ENCODE data around the gene CLIC1. TPM values are rescaled to one million over a fixed set of nuclear protein-coding genes. Genes with fewer than 3 reads are reported as not detected.

Gene CLIC1
- total and polyA plus RNA-seq, 3 donors from 2014 or later = 35.4 to 130 (median 93.5) TPM

- Histone ChIP-seq H3K36me3 (ENCODE audit: low read depth, missing control alignments) (no peaks in the 10 kb centered on the region), H3K9me3 (no peaks in the 10 kb centered on the region), H3K4me3 (no peak within 1 kb of the TSS), H3K27ac (no peak within 1 kb of the TSS), H3K27me3 (no peaks in the 10 kb centered on the region), H3K4me1 (peaks cover 6% of the 10 kb centered on the region)
- 29 to 59% methylated on average over 26 to 46 of the region's 46 CpGs for WGBS, 2 donors
- no peak for TF ChIP-seq POLR2A (IDR thresholded peaks at IDR 0.05)
- no peak for DNase-seq
- intact Hi-C loops (cut with DNase I; ENCODE audit: low total_unique reads) = no loop called here
These were observed 12.9 kb downstream of the CLIC1 start, which contains the start of gene MPIG6B for GRCh38 chr6:31723245-31723979. TSS of gene MPIG6B (plus strand) at chr6:31723373. CDS start at chr6:31723384, 11 bp downstream.

DNA sequence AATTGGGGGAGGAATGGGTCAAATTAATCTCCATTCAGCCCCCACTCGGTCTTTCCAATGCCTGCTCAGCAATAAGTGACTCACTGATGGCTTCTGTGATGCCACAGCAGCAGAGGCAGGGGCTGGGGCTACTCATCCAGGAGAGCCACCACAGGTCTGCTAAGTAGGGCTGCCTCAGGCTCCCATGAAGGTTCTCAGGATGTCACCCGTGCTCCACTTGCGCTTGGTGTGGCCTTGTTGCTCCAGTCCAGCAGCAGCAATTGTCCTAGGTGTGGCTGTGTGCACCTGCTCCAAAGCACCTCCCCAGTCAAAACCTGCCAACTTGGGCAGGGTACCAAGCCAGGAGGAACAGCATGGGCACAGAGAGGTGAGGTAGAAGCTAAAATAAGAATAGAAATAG is 14.2 kb downstream of the CLIC1 start:
- Histone ChIP-seq H3K27ac (no peak overlapping the region), H3K9me3 (no peaks in the 10 kb centered on the region), H3K36me3 (ENCODE audit: low read depth, missing control alignments) (no peaks in the 10 kb centered on the region), H3K4me1 (no peaks in the 10 kb centered on the region), H3K27me3 (no peaks in the 10 kb centered on the region), H3K4me3 (no peak overlapping the region)
- TF ChIP-seq POLR2A (IDR thresholded peaks at IDR 0.05) = no peak
- TF ChIP-seq, protein P1, sequence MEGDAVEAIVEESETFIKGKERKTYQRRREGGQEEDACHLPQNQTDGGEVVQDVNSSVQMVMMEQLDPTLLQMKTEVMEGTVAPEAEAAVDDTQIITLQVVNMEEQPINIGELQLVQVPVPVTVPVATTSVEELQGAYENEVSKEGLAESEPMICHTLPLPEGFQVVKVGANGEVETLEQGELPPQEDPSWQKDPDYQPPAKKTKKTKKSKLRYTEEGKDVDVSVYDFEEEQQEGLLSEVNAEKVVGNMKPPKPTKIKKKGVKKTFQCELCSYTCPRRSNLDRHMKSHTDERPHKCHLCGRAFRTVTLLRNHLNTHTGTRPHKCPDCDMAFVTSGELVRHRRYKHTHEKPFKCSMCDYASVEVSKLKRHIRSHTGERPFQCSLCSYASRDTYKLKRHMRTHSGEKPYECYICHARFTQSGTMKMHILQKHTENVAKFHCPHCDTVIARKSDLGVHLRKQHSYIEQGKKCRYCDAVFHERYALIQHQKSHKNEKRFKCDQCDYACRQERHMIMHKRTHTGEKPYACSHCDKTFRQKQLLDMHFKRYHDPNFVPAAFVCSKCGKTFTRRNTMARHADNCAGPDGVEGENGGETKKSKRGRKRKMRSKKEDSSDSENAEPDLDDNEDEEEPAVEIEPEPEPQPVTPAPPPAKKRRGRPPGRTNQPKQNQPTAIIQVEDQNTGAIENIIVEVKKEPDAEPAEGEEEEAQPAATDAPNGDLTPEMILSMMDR (IDR thresholded peaks at IDR 0.05) = no peak
- no peak for DNase-seq
- 97 to 100% methylated on average over 3 of the region's 3 CpGs for WGBS, 2 donors
- intact Hi-C loops (cut with DNase I; ENCODE audit: low total_unique reads) = no loop called here

- H3K36me3 ChIP-seq (ENCODE audit: low read depth, missing control alignments) = no peaks in the 10 kb centered on the region
- H3K27me3 ChIP-seq = no peaks in the 10 kb centered on the region
- H3K4me1 ChIP-seq = no peaks in the 10 kb centered on the region
- no peaks in the 10 kb centered on the region for H3K9me3 ChIP-seq
- H3K27ac ChIP-seq = no peak within 1 kb of the TSS
- 89 to 91% methylated on average over 4 of the region's 4 CpGs for WGBS, 2 donors
- no peak for DNase-seq
- TF ChIP-seq POLR2A (IDR thresholded peaks at IDR 0.05) = no peak
- TF ChIP-seq, protein P1 (IDR thresholded peaks at IDR 0.05) = no peak
- intact Hi-C loops (cut with DNase I; ENCODE audit: low total_unique reads) = no loop called here
- no peak within 1 kb of the TSS for H3K4me3 ChIP-seq
These were observed 14.8 kb downstream of the CLIC1 start, which contains the start of gene LY6G6C for GRCh38 chr6:31721351-31722020. TSS of gene LY6G6C (minus strand) at chr6:31721746. CDS start at chr6:31721679, 67 bp downstream.

DNA sequence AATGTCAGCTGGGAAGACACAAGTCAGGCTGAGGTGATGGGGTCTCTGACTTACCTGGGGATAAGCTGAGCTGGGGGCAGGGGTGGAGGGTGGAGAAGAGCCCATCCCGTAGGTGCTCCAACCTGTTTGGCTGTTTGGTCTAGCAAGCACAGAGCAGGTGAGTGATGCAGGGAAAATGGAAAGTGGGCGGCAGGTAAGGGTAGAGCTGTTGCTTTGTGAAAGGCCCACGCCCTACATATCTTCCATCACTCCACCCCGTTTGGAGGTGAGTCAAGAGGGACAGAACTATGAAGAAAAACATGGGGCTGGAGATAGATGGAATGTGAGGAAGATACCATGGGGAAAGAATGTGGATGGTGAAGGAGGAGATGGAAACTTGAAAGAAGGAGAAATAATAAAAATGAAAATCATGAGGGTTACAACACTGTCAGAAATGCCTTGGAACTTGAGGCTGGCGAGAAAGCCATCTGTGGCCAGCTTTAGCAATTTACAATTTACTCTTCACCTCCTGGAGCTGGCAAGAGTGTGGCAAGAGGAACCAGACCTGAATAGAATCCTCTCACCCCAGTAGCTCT is 16.0 kb downstream of the CLIC1 start:
- TF ChIP-seq, protein P1 (IDR thresholded peaks at IDR 0.05) = no peak
- TF ChIP-seq POLR2A (IDR thresholded peaks at IDR 0.05) = no peak
- H3K27me3 ChIP-seq = no peaks in the 10 kb centered on the region
- no peak for DNase-seq
- 85 to 93% methylated on average over 5 of the region's 5 CpGs for WGBS, 2 donors
- peaks cover 3% of the 10 kb centered on the region for H3K4me1 ChIP-seq
- no peak overlapping the region for H3K27ac ChIP-seq
- H3K4me3 ChIP-seq = no peak overlapping the region
- no peaks in the 10 kb centered on the region for H3K36me3 ChIP-seq (ENCODE audit: low read depth, missing control alignments)
- no peaks in the 10 kb centered on the region for H3K9me3 ChIP-seq
- intact Hi-C loops (cut with DNase I; ENCODE audit: low total_unique reads) = no loop called here

DNA sequence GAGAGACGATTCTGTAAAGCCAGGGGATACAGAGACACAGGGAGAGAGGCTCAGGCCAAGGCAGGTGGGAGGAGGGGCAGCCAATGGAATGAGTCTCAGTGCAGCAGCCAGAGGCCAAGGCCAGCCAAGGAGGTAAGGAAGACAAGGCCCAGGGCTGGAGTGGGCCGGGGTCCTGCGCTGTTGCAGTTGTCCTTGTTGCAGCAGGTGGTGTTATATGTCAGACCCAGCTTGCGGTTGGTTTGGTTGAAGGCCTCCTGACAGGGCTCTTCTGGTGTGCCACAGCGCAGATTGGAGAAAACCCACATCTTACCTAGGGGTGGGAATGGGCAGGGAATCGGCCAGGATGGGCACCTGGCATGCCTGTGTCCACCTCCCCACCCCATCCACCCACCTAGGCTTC is 17.3 kb downstream of the CLIC1 start:
- WGBS, 2 donors = 77 to 86% methylated on average over 6 of the region's 6 CpGs

More for the DNA sequence above, 17.3 kb downstream of the CLIC1 start:
- TF ChIP-seq POLR2A (IDR thresholded peaks at IDR 0.05) = no peak
- TF ChIP-seq, protein P1 (IDR thresholded peaks at IDR 0.05) = no peak
- no peaks in the 10 kb centered on the region for H3K36me3 ChIP-seq (ENCODE audit: low read depth, missing control alignments)
- H3K4me1 ChIP-seq = peaks cover 3% of the 10 kb centered on the region
- intact Hi-C loops (cut with DNase I; ENCODE audit: low total_unique reads) = no loop called here
- DNase-seq = no peak
- no peaks in the 10 kb centered on the region for H3K27me3 ChIP-seq
- H3K9me3 ChIP-seq = no peaks in the 10 kb centered on the region
- no peak overlapping the region for H3K27ac ChIP-seq
- H3K4me3 ChIP-seq = no peak overlapping the region

Measured in testis (tissue), 3 donors.